HEK293 (cell line): Measurements from ENCODE around the gene CC2D2A.

Experiments used
- CTCF ChIA-PET: fragments of 350-600 bp; formaldehyde crosslinking; extraction: SDS; loops from one replicate; lab custom pipeline; 2021; ENCODE audit warnings: antibody characterized with exemption; lab: Yijun Ruan, JAX
- POLR2A ChIA-PET: fragments of 300-600 bp; formaldehyde crosslinking; extraction: SDS; loops from one replicate; lab custom pipeline; 2020; ENCODE audit warnings: antibody characterized with exemption, inconsistent platforms; lab: Yijun Ruan, JAX
- H3K27ac ChIP-seq: fragments of 200-500 bp; sonication (Bioruptor generic); 2 replicates; pipeline ENCODE4 v1.5.1; 2014; ENCODE audit warnings: low read depth, low read length, control low read depth, inconsistent platforms; ENCODE audit errors: extremely low read depth
- H3K36me3 ChIP-seq, 2 experiments: fragments of 200-500 bp in 1 of 2; sonication (Bioruptor generic) in 1 of 2; 1 replicate in 1 of 2; 2 replicates in 1 of 2; pipeline ENCODE4 v1.5.1; 2014 to 2017; ENCODE audit warnings: inconsistent platforms in 2 of 2, low read length in 2 of 2; ENCODE audit not compliant: control insufficient read depth in 2 of 2, insufficient read depth in 1 of 2
- H3K4me1 ChIP-seq: fragments of 200-500 bp; sonication (Bioruptor generic); 2 replicates; pipeline ENCODE4 v1.5.1; 2014; ENCODE audit warnings: mild to moderate bottlenecking, low read length, inconsistent platforms; ENCODE audit not compliant: control insufficient read depth, insufficient read depth
- H3K4me3 ChIP-seq: 2 replicates; pipeline ENCODE4 v1.5.1; 2011; ENCODE audit warnings: low read depth, mild to moderate bottlenecking, control low read depth, low read length, moderate library complexity
- H3K9me3 ChIP-seq: fragments of 200-500 bp; sonication (Bioruptor generic); 2 replicates; pipeline ENCODE4 v1.5.1; 2014; ENCODE audit warnings: low read depth, low read length, inconsistent platforms; ENCODE audit not compliant: control insufficient read depth, insufficient read depth
- HOXC10 ChIP-seq: sonication (generic); formaldehyde crosslinking; IDR thresholded peaks from 2 replicates; pipeline ENCODE4 v1.8.1; 2023; ENCODE audit warnings: mild to moderate bottlenecking, missing genetic modification reagents
- HOXD13 ChIP-seq: sonication (generic); formaldehyde crosslinking; IDR thresholded peaks from 2 replicates; pipeline ENCODE4 v1.8.0; 2022; ENCODE audit warnings: missing genetic modification reagents, borderline replicate concordance
- KLF8 ChIP-seq: fragments of 450-650 bp; formaldehyde crosslinking; IDR thresholded peaks from 2 replicates; pipeline ENCODE4 v1.5.1; 2016; ENCODE audit warnings: missing biosample characterization, missing genetic modification characterization
- OSR2 ChIP-seq: fragments of 450-650 bp; formaldehyde crosslinking; IDR thresholded peaks from 2 replicates; pipeline ENCODE4 v1.5.1; 2016; ENCODE audit warnings: missing biosample characterization, missing genetic modification characterization
- SETDB1 ChIP-seq: IDR thresholded peaks from one replicate; pipeline ENCODE4 v1.6.1; 2017; ENCODE audit warnings: mild to moderate bottlenecking, low read length, moderate library complexity, mixed read lengths; ENCODE audit not compliant: insufficient read length
- ZBTB48 ChIP-seq: fragments of 450-650 bp; formaldehyde crosslinking; IDR thresholded peaks from 2 replicates; pipeline ENCODE4 v1.5.1; 2016; ENCODE audit warnings: missing biosample characterization, missing genetic modification characterization
- ZFP37 ChIP-seq: fragments of 450-650 bp; formaldehyde crosslinking; IDR thresholded peaks from 2 replicates; pipeline ENCODE4 v1.5.1; 2016; ENCODE audit warnings: missing biosample characterization, missing genetic modification characterization
- ZNF133 ChIP-seq: fragments of 450-650 bp; formaldehyde crosslinking; IDR thresholded peaks from 2 replicates; pipeline ENCODE4 v1.5.1; 2016; ENCODE audit warnings: missing biosample characterization, missing genetic modification characterization
- ZNF155 ChIP-seq: fragments of 450-650 bp; formaldehyde crosslinking; IDR thresholded peaks from 2 replicates; pipeline ENCODE4 v1.5.1; 2016; ENCODE audit warnings: missing biosample characterization, missing genetic modification characterization
- ZNF184 ChIP-seq: fragments of 450-650 bp; IDR thresholded peaks from 2 replicates; pipeline ENCODE4 v1.5.1; 2018; ENCODE audit warnings: missing biosample characterization, mild to moderate bottlenecking, missing genetic modification characterization
- ZNF274 ChIP-seq, 2 experiments: fragments of 200-500 bp in 1 of 2; fragments of 450-650 bp in 1 of 2; sonication (Bioruptor generic) in 1 of 2; formaldehyde crosslinking in 1 of 2; IDR thresholded peaks; 2 replicates each; pipeline versions ENCODE4 v1.5.1 to v1.6.1; 2014 to 2016; ENCODE audit warnings: borderline replicate concordance in 1 of 2, inconsistent platforms in 1 of 2, low read length in 1 of 2, missing biosample characterization in 1 of 2, missing genetic modification characterization in 1 of 2
- ZNF366 ChIP-seq: fragments of 450-650 bp; formaldehyde crosslinking; conservative IDR thresholded peaks from 2 replicates; pipeline ENCODE4 v1.5.1; 2016; ENCODE audit warnings: missing biosample characterization, missing genetic modification characterization
- ZNF37A ChIP-seq: fragments of 450-650 bp; IDR thresholded peaks from 2 replicates; pipeline ENCODE4 v1.5.1; 2018; ENCODE audit warnings: missing biosample characterization, missing genetic modification characterization
- ZNF510 ChIP-seq: fragments of 450-650 bp; formaldehyde crosslinking; IDR thresholded peaks from 2 replicates; pipeline ENCODE4 v1.5.1; 2018; ENCODE audit warnings: mild to moderate bottlenecking, missing genetic modification characterization, missing biosample characterization; ENCODE audit not compliant: insufficient replicate concordance
- ZNF558 ChIP-seq: fragments of 450-650 bp; formaldehyde crosslinking; IDR thresholded peaks from 2 replicates; pipeline ENCODE4 v1.5.1; 2016; ENCODE audit warnings: missing biosample characterization, missing genetic modification characterization
- ZNF629 ChIP-seq: fragments of 450-650 bp; formaldehyde crosslinking; IDR thresholded peaks from 2 replicates; pipeline ENCODE4 v1.5.1; 2017; ENCODE audit warnings: missing biosample characterization, missing genetic modification characterization
- ZNF660 ChIP-seq: fragments of 450-650 bp; IDR thresholded peaks from 2 replicates; pipeline ENCODE4 v1.5.1; 2018; ENCODE audit warnings: missing biosample characterization, mild to moderate bottlenecking, missing genetic modification characterization
- ZNF677 ChIP-seq: fragments of 450-650 bp; IDR thresholded peaks from 2 replicates; pipeline ENCODE4 v1.5.0; 2018; ENCODE audit warnings: missing biosample characterization, mild to moderate bottlenecking, missing genetic modification characterization, moderate library complexity
- ZNF791 ChIP-seq: fragments of 450-650 bp; formaldehyde crosslinking; IDR thresholded peaks from 2 replicates; pipeline ENCODE4 v1.5.1; 2016; ENCODE audit warnings: missing biosample characterization, missing genetic modification characterization
- TF ChIP-seq, protein P1 (sequence below): fragments of 450-650 bp; formaldehyde crosslinking; IDR thresholded peaks from 2 replicates; pipeline ENCODE4 v1.5.1; 2016; ENCODE audit warnings: missing biosample characterization, missing genetic modification characterization
- TF ChIP-seq, protein P2 (sequence below): fragments of 450-650 bp; formaldehyde crosslinking; IDR thresholded peaks from 2 replicates; pipeline ENCODE4 v1.5.1; 2016; ENCODE audit warnings: missing biosample characterization, missing genetic modification characterization
- TF ChIP-seq, protein P3 (sequence below): fragments of 450-650 bp; formaldehyde crosslinking; IDR thresholded peaks from 2 replicates; pipeline ENCODE4 v1.5.1; 2017; ENCODE audit warnings: missing biosample characterization, missing genetic modification characterization
- TF ChIP-seq, protein P4 (sequence below): fragments of 450-650 bp; formaldehyde crosslinking; IDR thresholded peaks from 2 replicates; pipeline ENCODE4 v1.5.1; 2016; ENCODE audit warnings: missing biosample characterization, missing genetic modification characterization, low read depth
- TF ChIP-seq, protein P5 (sequence below): fragments of 450-650 bp; formaldehyde crosslinking; IDR thresholded peaks from 2 replicates; pipeline ENCODE4 v1.5.1; 2016; ENCODE audit warnings: missing biosample characterization, missing genetic modification characterization

Gene CC2D2A

DNA sequence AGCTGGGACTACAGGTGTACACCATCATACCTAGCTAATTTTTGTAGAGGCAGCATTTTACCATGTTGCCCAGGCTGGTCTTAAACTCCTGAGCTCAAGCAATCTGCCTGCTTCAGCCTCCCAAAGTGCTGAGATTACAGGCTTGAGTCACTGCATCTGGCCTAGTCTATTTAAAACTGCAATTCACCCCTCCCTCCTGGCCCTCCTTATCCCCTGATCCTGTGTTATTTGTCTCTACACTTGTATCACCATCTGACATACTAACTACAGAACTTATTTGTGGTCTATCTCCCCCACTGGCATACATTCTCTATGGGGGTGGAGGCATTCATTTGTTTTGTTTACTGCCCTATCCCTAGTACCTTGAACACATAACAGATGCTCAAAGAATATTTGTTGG, 23.7 kb downstream of the CC2D2A start:
- ChIA-PET POLR2A (no interaction called here), CTCF (no interaction called here)
- Histone ChIP-seq H3K27ac (no peak overlapping the region), H3K4me1 (no peaks in the 10 kb centered on the region), H3K9me3 (no peaks in the 10 kb centered on the region), H3K36me3 (peaks cover 0 to 2% of the 10 kb centered on the region in 2 experiments; a peak in 1 of 3 replicates), H3K4me3 (no peak overlapping the region)
- TF ChIP-seq ZNF133 (tag by site-specific recombination), result no peak
- TF ChIP-seq SETDB1, result no peak
- TF ChIP-seq ZNF791 (tag by site-specific recombination), result no peak
- TF ChIP-seq ZNF274 (IDR thresholded peaks at IDR 0.05; ENCODE audit: low read length), result no peak
- TF ChIP-seq ZNF274 (tag by site-specific recombination; IDR thresholded peaks at IDR 0.05; ENCODE audit: borderline replicate concordance), result no peak
- TF ChIP-seq ZNF155 (tag by site-specific recombination), result no peak
- no peak for TF ChIP-seq HOXC10 (CRISPR knock-in tag)
- no peak for TF ChIP-seq KLF8
- TF ChIP-seq ZFP37 (tag by site-specific recombination), result no peak
- TF ChIP-seq ZNF558, result no peak
- TF ChIP-seq, protein P1, sequence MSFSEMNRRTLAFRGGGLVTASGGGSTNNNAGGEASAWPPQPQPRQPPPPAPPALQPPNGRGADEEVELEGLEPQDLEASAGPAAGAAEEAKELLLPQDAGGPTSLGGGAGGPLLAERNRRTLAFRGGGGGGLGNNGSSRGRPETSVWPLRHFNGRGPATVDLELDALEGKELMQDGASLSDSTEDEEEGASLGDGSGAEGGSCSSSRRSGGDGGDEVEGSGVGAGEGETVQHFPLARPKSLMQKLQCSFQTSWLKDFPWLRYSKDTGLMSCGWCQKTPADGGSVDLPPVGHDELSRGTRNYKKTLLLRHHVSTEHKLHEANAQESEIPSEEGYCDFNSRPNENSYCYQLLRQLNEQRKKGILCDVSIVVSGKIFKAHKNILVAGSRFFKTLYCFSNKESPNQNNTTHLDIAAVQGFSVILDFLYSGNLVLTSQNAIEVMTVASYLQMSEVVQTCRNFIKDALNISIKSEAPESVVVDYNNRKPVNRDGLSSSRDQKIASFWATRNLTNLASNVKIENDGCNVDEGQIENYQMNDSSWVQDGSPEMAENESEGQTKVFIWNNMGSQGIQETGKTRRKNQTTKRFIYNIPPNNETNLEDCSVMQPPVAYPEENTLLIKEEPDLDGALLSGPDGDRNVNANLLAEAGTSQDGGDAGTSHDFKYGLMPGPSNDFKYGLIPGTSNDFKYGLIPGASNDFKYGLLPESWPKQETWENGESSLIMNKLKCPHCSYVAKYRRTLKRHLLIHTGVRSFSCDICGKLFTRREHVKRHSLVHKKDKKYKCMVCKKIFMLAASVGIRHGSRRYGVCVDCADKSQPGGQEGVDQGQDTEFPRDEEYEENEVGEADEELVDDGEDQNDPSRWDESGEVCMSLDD (tag by site-specific recombination), result no peak
- TF ChIP-seq HOXD13 (CRISPR knock-in tag), result no peak
- TF ChIP-seq, protein P2, sequence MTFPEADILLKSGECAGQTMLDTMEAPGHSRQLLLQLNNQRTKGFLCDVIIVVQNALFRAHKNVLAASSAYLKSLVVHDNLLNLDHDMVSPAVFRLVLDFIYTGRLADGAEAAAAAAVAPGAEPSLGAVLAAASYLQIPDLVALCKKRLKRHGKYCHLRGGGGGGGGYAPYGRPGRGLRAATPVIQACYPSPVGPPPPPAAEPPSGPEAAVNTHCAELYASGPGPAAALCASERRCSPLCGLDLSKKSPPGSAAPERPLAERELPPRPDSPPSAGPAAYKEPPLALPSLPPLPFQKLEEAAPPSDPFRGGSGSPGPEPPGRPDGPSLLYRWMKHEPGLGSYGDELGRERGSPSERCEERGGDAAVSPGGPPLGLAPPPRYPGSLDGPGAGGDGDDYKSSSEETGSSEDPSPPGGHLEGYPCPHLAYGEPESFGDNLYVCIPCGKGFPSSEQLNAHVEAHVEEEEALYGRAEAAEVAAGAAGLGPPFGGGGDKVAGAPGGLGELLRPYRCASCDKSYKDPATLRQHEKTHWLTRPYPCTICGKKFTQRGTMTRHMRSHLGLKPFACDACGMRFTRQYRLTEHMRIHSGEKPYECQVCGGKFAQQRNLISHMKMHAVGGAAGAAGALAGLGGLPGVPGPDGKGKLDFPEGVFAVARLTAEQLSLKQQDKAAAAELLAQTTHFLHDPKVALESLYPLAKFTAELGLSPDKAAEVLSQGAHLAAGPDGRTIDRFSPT (tag by site-specific recombination), result no peak
- TF ChIP-seq ZNF184 (tag by site-specific recombination), result no peak
- TF ChIP-seq, protein P3, sequence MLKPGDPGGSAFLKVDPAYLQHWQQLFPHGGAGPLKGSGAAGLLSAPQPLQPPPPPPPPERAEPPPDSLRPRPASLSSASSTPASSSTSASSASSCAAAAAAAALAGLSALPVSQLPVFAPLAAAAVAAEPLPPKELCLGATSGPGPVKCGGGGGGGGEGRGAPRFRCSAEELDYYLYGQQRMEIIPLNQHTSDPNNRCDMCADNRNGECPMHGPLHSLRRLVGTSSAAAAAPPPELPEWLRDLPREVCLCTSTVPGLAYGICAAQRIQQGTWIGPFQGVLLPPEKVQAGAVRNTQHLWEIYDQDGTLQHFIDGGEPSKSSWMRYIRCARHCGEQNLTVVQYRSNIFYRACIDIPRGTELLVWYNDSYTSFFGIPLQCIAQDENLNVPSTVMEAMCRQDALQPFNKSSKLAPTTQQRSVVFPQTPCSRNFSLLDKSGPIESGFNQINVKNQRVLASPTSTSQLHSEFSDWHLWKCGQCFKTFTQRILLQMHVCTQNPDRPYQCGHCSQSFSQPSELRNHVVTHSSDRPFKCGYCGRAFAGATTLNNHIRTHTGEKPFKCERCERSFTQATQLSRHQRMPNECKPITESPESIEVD (tag by site-specific recombination), result no peak
- TF ChIP-seq ZNF510 (tag by site-specific recombination), result no peak
- TF ChIP-seq ZNF629 (tag by site-specific recombination), result no peak
- TF ChIP-seq ZBTB48 (tag by site-specific recombination), result no peak
- TF ChIP-seq ZNF37A (tag by site-specific recombination), result no peak
- TF ChIP-seq ZNF677, result no peak

DNA sequence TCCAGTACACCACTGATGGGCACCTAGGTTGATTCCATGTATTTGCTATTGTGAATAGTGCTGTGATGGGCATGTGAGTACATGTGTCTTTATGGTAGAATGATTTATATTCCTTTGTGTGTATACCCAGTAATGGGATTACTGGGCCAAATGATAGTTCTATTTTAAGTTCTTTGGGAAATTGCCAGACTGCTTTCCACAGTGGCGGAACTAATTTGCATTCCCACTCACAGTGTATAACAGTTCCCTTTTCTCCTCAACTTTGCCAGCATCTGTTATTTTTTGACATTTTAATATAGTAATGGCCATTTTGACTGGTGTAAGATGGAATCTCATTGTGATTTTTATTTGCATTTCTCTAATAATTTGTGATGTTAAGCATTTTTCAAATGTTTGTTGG, 25.9 kb downstream of the CC2D2A start:
- H3K4me1 ChIP-seq, result no peaks in the 10 kb centered on the region
- H3K9me3 ChIP-seq, result no peaks in the 10 kb centered on the region
- no peaks in the 10 kb centered on the region for H3K36me3 ChIP-seq
- POLR2A ChIA-PET, result no interaction called here
- CTCF ChIA-PET, result no interaction called here
- H3K4me3 ChIP-seq, result no peak overlapping the region
- H3K27ac ChIP-seq, result no peak overlapping the region
- TF ChIP-seq OSR2 (tag by site-specific recombination) (no peak), ZNF660 (no peak), ZNF155 (tag by site-specific recombination) (no peak), HOXC10 (CRISPR knock-in tag) (no peak), ZNF366 (tag by site-specific recombination) (no peak)
- TF ChIP-seq, protein P4, sequence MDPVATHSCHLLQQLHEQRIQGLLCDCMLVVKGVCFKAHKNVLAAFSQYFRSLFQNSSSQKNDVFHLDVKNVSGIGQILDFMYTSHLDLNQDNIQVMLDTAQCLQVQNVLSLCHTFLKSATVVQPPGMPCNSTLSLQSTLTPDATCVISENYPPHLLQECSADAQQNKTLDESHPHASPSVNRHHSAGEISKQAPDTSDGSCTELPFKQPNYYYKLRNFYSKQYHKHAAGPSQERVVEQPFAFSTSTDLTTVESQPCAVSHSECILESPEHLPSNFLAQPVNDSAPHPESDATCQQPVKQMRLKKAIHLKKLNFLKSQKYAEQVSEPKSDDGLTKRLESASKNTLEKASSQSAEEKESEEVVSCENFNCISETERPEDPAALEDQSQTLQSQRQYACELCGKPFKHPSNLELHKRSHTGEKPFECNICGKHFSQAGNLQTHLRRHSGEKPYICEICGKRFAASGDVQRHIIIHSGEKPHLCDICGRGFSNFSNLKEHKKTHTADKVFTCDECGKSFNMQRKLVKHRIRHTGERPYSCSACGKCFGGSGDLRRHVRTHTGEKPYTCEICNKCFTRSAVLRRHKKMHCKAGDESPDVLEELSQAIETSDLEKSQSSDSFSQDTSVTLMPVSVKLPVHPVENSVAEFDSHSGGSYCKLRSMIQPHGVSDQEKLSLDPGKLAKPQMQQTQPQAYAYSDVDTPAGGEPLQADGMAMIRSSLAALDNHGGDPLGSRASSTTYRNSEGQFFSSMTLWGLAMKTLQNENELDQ, result no peak
- TF ChIP-seq, protein P5, sequence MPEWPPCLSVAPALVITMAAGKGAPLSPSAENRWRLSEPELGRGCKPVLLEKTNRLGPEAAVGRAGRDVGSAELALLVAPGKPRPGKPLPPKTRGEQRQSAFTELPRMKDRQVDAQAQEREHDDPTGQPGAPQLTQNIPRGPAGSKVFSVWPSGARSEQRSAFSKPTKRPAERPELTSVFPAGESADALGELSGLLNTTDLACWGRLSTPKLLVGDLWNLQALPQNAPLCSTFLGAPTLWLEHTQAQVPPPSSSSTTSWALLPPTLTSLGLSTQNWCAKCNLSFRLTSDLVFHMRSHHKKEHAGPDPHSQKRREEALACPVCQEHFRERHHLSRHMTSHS (tag by site-specific recombination), result no peak
- TF ChIP-seq, protein P2 (tag by site-specific recombination), result no peak
